GOT3 (cell line): ENCODE data around the gene TMEM234.

ENCODE experiments used
- DNase-seq: peaks from one replicate; lab custom pipeline; 2025; ENCODE audit warnings: mixed read lengths; lab: John Stamatoyannopoulos, UW

Gene TMEM234

GRCh38 chr1:32239790-32240139 lies 17.6 kb upstream of the TMEM234 start:
- DNase-seq, result no peak

GRCh38 chr1:32239337-32239736 lies 17.2 kb upstream of the TMEM234 start:
- no peak for DNase-seq

- no peak for DNase-seq
Measured at GRCh38 chr1:32234792-32235191, 12.6 kb upstream of the TMEM234 start.

GRCh38 chr1:32232558-32233304 lies 10.6 kb upstream of the TMEM234 start:
- no peak for DNase-seq

- no peak for DNase-seq
Measured at GRCh38 chr1:32231843-32232432, 9.8 kb upstream of the TMEM234 start.

GRCh38 chr1:32228771-32229170 lies 6.6 kb upstream of the TMEM234 start:
- DNase-seq, result no peak

GRCh38 chr1:32224285-32224684 lies 2.1 kb upstream of the TMEM234 start:
- no peak for DNase-seq

GRCh38 chr1:32223683-32224082 lies 1.5 kb upstream of the TMEM234 start:
- no peak for DNase-seq

GRCh38 chr1:32221581-32221979 lies 573 bp downstream of the TMEM234 start:
- no peak for DNase-seq

GRCh38 chr1:32220746-32221580 lies 1.2 kb downstream of the TMEM234 start:
- no peak for DNase-seq

- no peak for DNase-seq
Measured at GRCh38 chr1:32219022-32219421, 3.1 kb downstream of the TMEM234 start.

- DNase-seq, result no peak
Measured at GRCh38 chr1:32216566-32216965, 5.6 kb downstream of the TMEM234 start.

- DNase-seq, result no peak
Measured at GRCh38 chr1:32215629-32216480, 6.3 kb downstream of the TMEM234 start.

- DNase-seq, result no peak
Measured at GRCh38 chr1:32208891-32209328, 13.2 kb downstream of the TMEM234 start, which contains the start of gene DCDC2B. Gene DCDC2B, plus strand, starts transcription at chr1:32209089. Its CDS starts 5 bp downstream, at chr1:32209094.

- no peak for DNase-seq
Measured at GRCh38 chr1:32208469-32208868, 13.7 kb downstream of the TMEM234 start.

- DNase-seq, result peak; percentile 29
Measured at GRCh38 chr1:32205401-32206370, 16.5 kb downstream of the TMEM234 start, which contains the start of gene IQCC. Gene IQCC, plus strand, starts transcription at chr1:32205671. Its CDS starts 11 bp downstream, at chr1:32205682.

GRCh38 chr1:32204943-32205361 lies 17.2 kb downstream of the TMEM234 start:
- no peak for DNase-seq

- no peak for DNase-seq
Measured at GRCh38 chr1:32201011-32201855, 20.9 kb downstream of the TMEM234 start.

GRCh38 chr1:32200226-32201010 lies 21.7 kb downstream of the TMEM234 start, which contains the start of gene CCDC28B:
Gene CCDC28B, plus strand, starts transcription at chr1:32200595. Its CDS starts 1,341 bp downstream, at chr1:32201936.
- DNase-seq, result no peak
